HG03108 (cell line): ENCODE results near the gene CEP68.
A peak's percentile ranks its signal among the peaks of the same experiment; 100 is the strongest.
"Not testable (repeated sequence)": the region's sequence is repeated elsewhere in the genome, so short reads cannot be mapped to it uniquely, and the experiment has no call there.

ENCODE experiments used
- ATAC-seq: cut with Tn5 transposase; IDR thresholded peaks from one replicate; pipeline ENCODE4 v1.9.1; 2021; ENCODE audit warnings: moderate library complexity; ENCODE audit not compliant: unreplicated experiment

CEP68 gene

GRCh38 chr2:65030476-65031332 lies 25.5 kb upstream of the CEP68 start:
- no peak for ATAC-seq

GRCh38 chr2:65031341-65032018 lies 24.7 kb upstream of the CEP68 start:
- peak; percentile 43 for ATAC-seq

- peak; percentile 10 for ATAC-seq
These were observed 23.9 kb upstream of the CEP68 start for GRCh38 chr2:65032019-65032975.

- no peak for ATAC-seq
These were observed 23.0 kb upstream of the CEP68 start for GRCh38 chr2:65033178-65033577.

GRCh38 chr2:65033667-65034066 lies 22.5 kb upstream of the CEP68 start:
- ATAC-seq = not testable (repeated sequence)

- no peak for ATAC-seq
These were observed 20.8 kb upstream of the CEP68 start for GRCh38 chr2:65035351-65035943.

- no peak for ATAC-seq
These were observed 19.0 kb upstream of the CEP68 start for GRCh38 chr2:65037178-65037577.

GRCh38 chr2:65039640-65040039 lies 16.6 kb upstream of the CEP68 start:
- ATAC-seq = no peak

- ATAC-seq = peak; percentile 76
These were observed 15.6 kb upstream of the CEP68 start for GRCh38 chr2:65040400-65041261.

- ATAC-seq = no peak
These were observed 13.2 kb upstream of the CEP68 start for GRCh38 chr2:65043001-65043400.

GRCh38 chr2:65044097-65044735 lies 12.0 kb upstream of the CEP68 start:
- ATAC-seq = no peak

GRCh38 chr2:65045651-65046050 lies 10.6 kb upstream of the CEP68 start:
- ATAC-seq = no peak

GRCh38 chr2:65046633-65047407 lies 9.4 kb upstream of the CEP68 start:
- no peak for ATAC-seq

- ATAC-seq = no peak
These were observed 7.1 kb upstream of the CEP68 start for GRCh38 chr2:65049010-65049639.

GRCh38 chr2:65050931-65051330 lies 5.3 kb upstream of the CEP68 start:
- no peak for ATAC-seq

GRCh38 chr2:65053199-65053598 lies 3.0 kb upstream of the CEP68 start:
- ATAC-seq = peak; percentile 47

- ATAC-seq = no peak
These were observed 1.3 kb upstream of the CEP68 start for GRCh38 chr2:65054749-65055421.
